Testis (tissue), 2 donors: ENCODE results near the gene MAMLD1.

Source experiments
- POLR2A ChIP-seq: fragments of 450-650 bp; IDR thresholded peaks from one replicate; pipeline ENCODE4 v1.6.1; 2017; ENCODE audit warnings: antibody characterized with exemption, mild to moderate bottlenecking, moderate library complexity
- TF ChIP-seq, protein P1 (sequence below), 3 experiments: fragments of 450-650 bp in 2 of 3; fragments of 200-600 bp in 1 of 3; sonication (generic) in 1 of 3; IDR thresholded peaks; one replicate each; pipeline ENCODE4 v1.5.1; 2016 to 2019; ENCODE audit warnings: antibody characterized with exemption in 3 of 3, mild to moderate bottlenecking in 2 of 3, moderate library complexity in 1 of 3

DNA sequence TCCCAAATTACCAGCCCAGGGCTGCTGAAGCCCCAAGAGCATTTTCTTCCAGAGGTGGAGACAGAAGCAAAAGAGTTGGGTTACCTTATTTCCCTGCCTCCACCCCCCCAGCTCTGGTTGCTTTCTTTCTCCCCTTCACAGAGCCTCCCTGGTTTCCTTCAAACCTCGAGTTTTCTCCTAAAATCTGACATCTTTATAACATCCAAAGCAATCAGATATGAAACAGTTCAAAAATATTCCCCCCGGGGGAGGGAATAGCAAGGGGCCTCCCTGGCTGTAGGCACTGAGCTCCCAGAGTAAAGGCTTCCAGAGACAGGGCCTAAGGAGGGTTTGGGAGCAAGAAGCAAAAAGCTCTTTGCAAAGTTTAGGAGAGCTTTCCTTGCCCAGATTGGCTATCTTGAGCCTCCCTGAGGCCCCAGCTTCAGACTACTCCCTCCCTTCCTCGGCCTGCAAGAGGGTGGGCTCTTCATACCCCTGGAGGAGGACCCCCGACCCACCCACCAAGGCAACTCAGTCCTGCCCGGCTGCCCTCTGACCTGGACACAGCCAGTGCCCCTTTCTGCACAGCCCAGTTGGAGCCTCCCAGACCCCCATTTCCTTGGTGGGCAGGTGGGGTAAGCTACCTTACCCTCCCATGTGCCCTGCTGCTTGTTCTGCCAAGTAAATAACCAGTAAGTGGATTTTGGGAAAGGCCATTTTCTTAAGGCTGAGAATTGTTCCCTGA, 7.6 kb downstream of the MAMLD1 start:
- TF ChIP-seq, protein P1, sequence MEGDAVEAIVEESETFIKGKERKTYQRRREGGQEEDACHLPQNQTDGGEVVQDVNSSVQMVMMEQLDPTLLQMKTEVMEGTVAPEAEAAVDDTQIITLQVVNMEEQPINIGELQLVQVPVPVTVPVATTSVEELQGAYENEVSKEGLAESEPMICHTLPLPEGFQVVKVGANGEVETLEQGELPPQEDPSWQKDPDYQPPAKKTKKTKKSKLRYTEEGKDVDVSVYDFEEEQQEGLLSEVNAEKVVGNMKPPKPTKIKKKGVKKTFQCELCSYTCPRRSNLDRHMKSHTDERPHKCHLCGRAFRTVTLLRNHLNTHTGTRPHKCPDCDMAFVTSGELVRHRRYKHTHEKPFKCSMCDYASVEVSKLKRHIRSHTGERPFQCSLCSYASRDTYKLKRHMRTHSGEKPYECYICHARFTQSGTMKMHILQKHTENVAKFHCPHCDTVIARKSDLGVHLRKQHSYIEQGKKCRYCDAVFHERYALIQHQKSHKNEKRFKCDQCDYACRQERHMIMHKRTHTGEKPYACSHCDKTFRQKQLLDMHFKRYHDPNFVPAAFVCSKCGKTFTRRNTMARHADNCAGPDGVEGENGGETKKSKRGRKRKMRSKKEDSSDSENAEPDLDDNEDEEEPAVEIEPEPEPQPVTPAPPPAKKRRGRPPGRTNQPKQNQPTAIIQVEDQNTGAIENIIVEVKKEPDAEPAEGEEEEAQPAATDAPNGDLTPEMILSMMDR (IDR thresholded peaks at IDR 0.05): no peak
- TF ChIP-seq POLR2A: no peak
